HepG2 (cell line): ENCODE results near the gene TBC1D21. TPM values are rescaled to one million over a fixed set of nuclear protein-coding genes. Genes with fewer than 3 reads are reported as not detected.

Experiments used
- ATAC-seq: fragments of 200-7000 bp; cut with Tn5 transposase; 3 replicates; pipeline ENCODE4 v1.9.1; 2020; ENCODE audit warnings: mild to moderate bottlenecking, moderate library complexity
- BruUV-seq: library from RNA; stranded (reverse); fragments of 400-500 nt; replicated peaks from 2 replicates; lab custom pipeline; 2021; lab: Mats Ljungman, UMichigan
- CTCF ChIA-PET: fragments of 300-600 bp; formaldehyde crosslinking; extraction: SDS; loops from one replicate; lab custom pipeline; 2021; ENCODE audit warnings: low total read pairs, inconsistent platforms, low intra/inter-chr PET ratio; lab: Yijun Ruan, JAX
- POLR2A ChIA-PET: fragments of 350-600 bp; sonication (Branson Sonifier 250); formaldehyde crosslinking; loops from one replicate; lab custom pipeline; 2020; ENCODE audit warnings: antibody characterized with exemption, inconsistent platforms; lab: Yijun Ruan, JAX
- DNase-seq: peaks from one replicate; pipeline ENCODE4 v3.0.0-alpha.2; 2015; ENCODE audit warnings: low spot score
- FAIRE-seq: peaks from 3 replicates; lab custom pipeline; 2011; peaks lifted over from hg19 to GRCh38; lab: Jason Lieb, UNC
- H2AFZ ChIP-seq: one replicate; pipeline ENCODE4 v1.6.1; 2011; ENCODE audit warnings: low read length, inconsistent platforms
- H3K27ac ChIP-seq: fragments of 300-600 bp; 3 replicates; pipeline ENCODE4 v1.8.0; 2011; ENCODE audit warnings: mixed run types, mild to moderate bottlenecking, mixed read lengths, low read length, inconsistent platforms; ENCODE audit not compliant: insufficient read depth; ENCODE audit errors: extremely low read length
- H3K27me3 ChIP-seq, 2 experiments: fragments of 200-600 bp in 1 of 2; 2 replicates in 1 of 2; 3 replicates in 1 of 2; pipeline versions ENCODE4 v1.6.0 to v1.8.0; 2011; ENCODE audit warnings: low read length in 2 of 2, mild to moderate bottlenecking in 2 of 2, moderate library complexity in 2 of 2, inconsistent platforms in 1 of 2; ENCODE audit not compliant: insufficient read depth in 2 of 2, control insufficient read depth in 1 of 2
- H3K36me3 ChIP-seq, 2 experiments: fragments of 200-600 bp in 1 of 2; replicated peaks in 1 of 2; 2 replicates in 1 of 2; 3 replicates in 1 of 2; pipeline versions ENCODE4 v1.5.1 to v1.8.0; 2011; ENCODE audit warnings: low read length in 2 of 2, inconsistent platforms in 1 of 2; ENCODE audit not compliant: insufficient read depth in 2 of 2, control insufficient read depth in 1 of 2
- H3K4me1 ChIP-seq: 2 replicates; pipeline ENCODE4 v1.5.1; 2012; ENCODE audit warnings: low read length, inconsistent platforms; ENCODE audit not compliant: insufficient read depth
- H3K4me2 ChIP-seq: 2 replicates; pipeline ENCODE4 v1.6.0; 2011; ENCODE audit warnings: low read depth, low read length, inconsistent platforms
- H3K4me3 ChIP-seq, 3 experiments: fragments of 200-600 bp in 1 of 3; sonication (generic), shearing (Covaris generic) in 1 of 3; replicated peaks in 1 of 3; 2 replicates each; pipeline ENCODE4 v1.5.1; 2011 to 2016; ENCODE audit warnings: low read length in 3 of 3, inconsistent platforms in 2 of 3, low read depth in 2 of 3, mild to moderate bottlenecking in 2 of 3, control low read depth in 1 of 3, mixed read lengths in 1 of 3; ENCODE audit not compliant: insufficient read depth in 1 of 3
- H3K79me2 ChIP-seq: one replicate; pipeline ENCODE4 v1.6.1; 2011; ENCODE audit warnings: low read length, inconsistent platforms; ENCODE audit not compliant: insufficient read depth
- H3K9ac ChIP-seq: 2 replicates; pipeline ENCODE4 v1.6.0; 2011; ENCODE audit warnings: mild to moderate bottlenecking, low read depth, low read length, inconsistent platforms; ENCODE audit not compliant: insufficient read depth
- H3K9me3 ChIP-seq: 2 replicates; pipeline ENCODE4 v1.5.1; 2012; ENCODE audit warnings: mild to moderate bottlenecking, low read length
- H4K20me1 ChIP-seq: 2 replicates; pipeline ENCODE4 v1.6.0; 2011; ENCODE audit warnings: inconsistent platforms, mild to moderate bottlenecking, low read length, moderate library complexity; ENCODE audit not compliant: insufficient read depth
- DPF2 ChIP-seq: sonication (generic); formaldehyde crosslinking; IDR thresholded peaks from 2 replicates; pipeline ENCODE4 v1.4.0; 2020; ENCODE audit warnings: mild to moderate bottlenecking, low read depth, missing genetic modification reagents, borderline replicate concordance
- JDP2 ChIP-seq: sonication (generic); formaldehyde crosslinking; IDR thresholded peaks from 2 replicates; pipeline ENCODE4 v1.8.1; 2022; ENCODE audit warnings: missing genetic modification reagents, borderline replicate concordance
- JUND ChIP-seq: sonication (generic); formaldehyde crosslinking; IDR thresholded peaks from 2 replicates; pipeline ENCODE4 v1.8.0; 2022; ENCODE audit warnings: mild to moderate bottlenecking, missing genetic modification reagents
- KLF13 ChIP-seq: sonication (generic); formaldehyde crosslinking; IDR thresholded peaks from 2 replicates; pipeline ENCODE4 v1.4.0; 2020; ENCODE audit warnings: mild to moderate bottlenecking, missing genetic modification reagents
- NFKBIZ ChIP-seq: IDR thresholded peaks from 2 replicates; pipeline ENCODE4 v1.6.1; 2018; ENCODE audit warnings: missing genetic modification reagents, missing compliant biosample characterization
- SRY ChIP-seq: sonication (generic); formaldehyde crosslinking; IDR thresholded peaks from 2 replicates; pipeline ENCODE4 v1.8.0; 2022; ENCODE audit warnings: mild to moderate bottlenecking, missing genetic modification reagents
- ZNF260 ChIP-seq: sonication (generic); formaldehyde crosslinking; IDR thresholded peaks from 2 replicates; pipeline ENCODE4 v1.4.0; 2020; ENCODE audit warnings: missing genetic modification reagents, low read depth, mild to moderate bottlenecking, borderline replicate concordance
- ZNF569 ChIP-seq: sonication (generic); formaldehyde crosslinking; IDR thresholded peaks from 2 replicates; pipeline ENCODE4 v1.5.0; 2020; ENCODE audit warnings: mild to moderate bottlenecking, missing genetic modification reagents, moderate library complexity, borderline replicate concordance
- WGBS: methylation state at CpG from one replicate; pipeline ENCODE4 v1.1.6; 2017; ENCODE audit warnings: low lambda C conversion rate; 5-methylcytosine and 5-hydroxymethylcytosine counted together
- in situ Hi-C: cut with HindIII; loops from 2 replicates; pipeline ENCODE4 v1.10.0; 2017; ENCODE audit warnings: low pct_unique_long_range_greater_than_20kb; ENCODE audit not compliant: extremely low pct_ligation_motif_present
- intact Hi-C: fragments of 100-400 bp; cut with micrococcal nuclease; formaldehyde crosslinking; loops from one replicate; pipeline ENCODE4 v1.10.0; 2022; ENCODE audit not compliant: unreplicated experiment
- polyA plus RNA-seq, 8 experiments: library from polyadenylated mRNA; depleted of rRNA in 3 of 8; stranded (reverse) in 7 of 8; unstranded in 1 of 8; fragments of >200 nt; fragmentation: Illumina TruSeq in 4 of 8; extraction: Trizol in 4 of 8; gene quantifications; 2 replicates each; pipeline versions ENCODE4 v1.2.1 to v1.2.3, GENCODE V29; 2011 to 2016; ENCODE audit warnings: low read depth in 4 of 8, missing spikeins in 1 of 8, mixed read lengths in 1 of 8; ENCODE audit not compliant: insufficient read depth in 1 of 8
- total RNA-seq, 5 experiments: library from RNA; depleted of rRNA; stranded (reverse); fragments of >200 nt; fragmentation: Illumina TruSeq; extraction: Trizol; gene quantifications; 2 replicates each; pipeline ENCODE4 v1.2.3, GENCODE V29; 2016; ENCODE audit warnings: low read depth in 1 of 5

Gene TBC1D21
- total and polyA plus RNA-seq, 2 of the 13 experiments (the other 11 are each of a cell fraction or from before 2014, with no cell fraction given) = not detected

DNA sequence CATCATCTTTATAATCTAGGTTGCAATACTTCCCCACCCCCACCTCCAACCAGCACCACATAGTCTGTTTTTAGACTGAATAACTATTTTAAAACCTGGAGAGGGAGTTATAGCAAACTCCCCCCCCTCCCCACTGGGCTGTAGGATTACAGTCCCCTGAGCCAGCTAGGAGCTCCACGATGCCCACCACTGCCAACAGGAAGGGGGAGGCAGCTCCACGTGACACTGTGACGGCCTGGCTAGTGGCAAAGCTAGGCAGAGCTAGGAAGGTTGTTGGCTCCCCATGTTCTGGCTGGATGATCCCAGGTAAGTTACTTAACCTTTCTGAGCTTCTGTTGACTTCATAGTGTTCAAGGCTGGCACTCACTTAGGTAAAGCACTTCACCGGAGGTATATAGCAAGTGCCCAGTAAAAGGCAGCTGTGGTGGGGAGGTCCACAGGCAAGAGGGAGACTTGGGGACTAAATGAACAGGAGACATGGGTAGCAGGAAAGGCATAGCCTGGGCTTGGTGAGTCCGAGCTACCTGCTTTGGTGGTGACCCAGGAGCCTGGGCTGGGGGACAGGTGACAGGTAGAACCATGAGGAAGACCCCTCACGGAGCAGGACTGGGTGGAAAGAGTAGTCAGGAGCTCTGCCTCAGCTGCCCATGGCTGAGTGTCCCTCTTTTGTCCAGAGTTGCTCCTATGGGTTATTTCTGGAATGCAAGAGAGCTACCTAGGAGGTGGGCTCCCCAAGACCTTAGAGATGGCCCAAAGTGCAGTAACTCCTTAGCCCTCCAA is 4.0 kb upstream of the TBC1D21 start:
- Histone ChIP-seq H2AFZ (no peak overlapping the region), H3K27me3 (peaks cover 0 to 5% of the 10 kb centered on the region in 2 experiments; a peak in 1 of 5 replicates), H4K20me1 (no peaks in the 10 kb centered on the region), H3K9me3 (no peaks in the 10 kb centered on the region), H3K9ac (no peak overlapping the region), H3K4me3 (no peak overlapping the region), H3K36me3 (no peaks in the 10 kb centered on the region), H3K4me1 (no peaks in the 10 kb centered on the region), H3K4me2 (no peak overlapping the region), H3K79me2 (no peaks in the 10 kb centered on the region), H3K27ac (no peak overlapping the region)
- ChIA-PET POLR2A (no interaction called here), CTCF (no interaction called here)
- ATAC-seq = no peak
- no peak for DNase-seq
- BruUV-seq = no TSS peak
- WGBS = 24% methylated on average over 6 of the region's 6 CpGs
- intact Hi-C loops (no loop called here), in situ Hi-C loops (no loop called here)
- TF ChIP-seq NFKBIZ (CRISPR knock-in tag) (no peak), ZNF569 (CRISPR knock-in tag) (no peak), KLF13 (CRISPR knock-in tag) (no peak), SRY (CRISPR knock-in tag) (no peak), DPF2 (no peak), ZNF260 (CRISPR knock-in tag) (no peak), JDP2 (CRISPR knock-in tag) (no peak), JUND (CRISPR knock-in tag) (no peak)
- FAIRE-seq = no peak
